ENCODE measurements around the gene CBX3. TPM values are rescaled to one million over a fixed set of nuclear protein-coding genes. Genes with fewer than 3 reads are reported as not detected.
"Not testable (repeated sequence)": the region's sequence is repeated elsewhere in the genome, so short reads cannot be mapped to it uniquely, and the experiment has no call there.

The CBX3 gene
- polyA plus RNA-seq = 214 TPM
- long read RNA-seq, donor 1, transcript CBX3-206 (3 exons, 860 nt) = minor isoform, 9 of 45 reads
- long read RNA-seq, donor 1, transcript CBX3-202 (6 exons, 1,857 nt) = major isoform, 33 of 45 reads
- long read RNA-seq, donor 1, partial matches to known transcripts = 0 of 45 reads
- long read RNA-seq, donor 1, other reads (novel, unspliced or antisense) = 0 of 45 reads
- long read RNA-seq, donor 2, transcript CBX3-202 (6 exons, 1,857 nt) = major isoform, 76 of 157 reads
- long read RNA-seq, donor 2, transcript CBX3-206 (3 exons, 860 nt) = minor isoform, 29 of 157 reads
- long read RNA-seq, donor 2, partial matches to known transcripts = 39 of 157 reads
- long read RNA-seq, donor 2, other reads (novel, unspliced or antisense) = 6 of 157 reads
- long read RNA-seq, donor 3, transcript CBX3-206 (3 exons, 860 nt) = minor isoform, 25 of 208 reads
- long read RNA-seq, donor 3, transcript CBX3-202 (6 exons, 1,857 nt) = major isoform, 113 of 208 reads
- long read RNA-seq, donor 3, partial matches to known transcripts = 65 of 208 reads
- long read RNA-seq, donor 3, other reads (novel, unspliced or antisense) = 0 of 208 reads
- long read RNA-seq, donor 4, transcript CBX3-202 (6 exons, 1,857 nt) = major isoform, 6 of 10 reads
- long read RNA-seq, donor 4, partial matches to known transcripts = 0 of 10 reads
- long read RNA-seq, donor 4, other reads (novel, unspliced or antisense) = 0 of 10 reads
- long read RNA-seq, donor 5, transcript CBX3-206 (3 exons, 860 nt) = minor isoform, 9 of 51 reads
- long read RNA-seq, donor 5, transcript CBX3-202 (6 exons, 1,857 nt) = major isoform, 34 of 51 reads
- long read RNA-seq, donor 5, partial matches to known transcripts = 5 of 51 reads
- long read RNA-seq, donor 5, other reads (novel, unspliced or antisense) = 0 of 51 reads
- long read RNA-seq, donor 6, transcript CBX3-202 (6 exons, 1,857 nt) = major isoform, 54 of 96 reads
- long read RNA-seq, donor 6, transcript CBX3-206 (3 exons, 860 nt) = minor isoform, 13 of 96 reads
- long read RNA-seq, donor 6, partial matches to known transcripts = 23 of 96 reads
- long read RNA-seq, donor 6, other reads (novel, unspliced or antisense) = 0 of 96 reads
- long read RNA-seq, donor 7, transcript CBX3-202 (6 exons, 1,857 nt) = major isoform, 36 of 65 reads
- long read RNA-seq, donor 7, transcript CBX3-206 (3 exons, 860 nt) = minor isoform, 7 of 65 reads
- long read RNA-seq, donor 7, partial matches to known transcripts = 16 of 65 reads
- long read RNA-seq, donor 7, other reads (novel, unspliced or antisense) = 0 of 65 reads
- long read RNA-seq, donor 8, transcript CBX3-206 (3 exons, 860 nt) = minor isoform, 21 of 194 reads
- long read RNA-seq, donor 8, transcript CBX3-202 (6 exons, 1,857 nt) = major isoform, 106 of 194 reads
- long read RNA-seq, donor 8, partial matches to known transcripts = 59 of 194 reads
- long read RNA-seq, donor 8, other reads (novel, unspliced or antisense) = 5 of 194 reads
- long read RNA-seq, donor 9, transcript CBX3-206 (3 exons, 860 nt) = minor isoform, 18 of 139 reads
- long read RNA-seq, donor 9, transcript CBX3-202 (6 exons, 1,857 nt) = major isoform, 83 of 139 reads
- long read RNA-seq, donor 9, partial matches to known transcripts = 34 of 139 reads
- long read RNA-seq, donor 9, other reads (novel, unspliced or antisense) = 0 of 139 reads
- long read RNA-seq, donor 10, transcript CBX3-206 (3 exons, 860 nt) = minor isoform, 9 of 143 reads
- long read RNA-seq, donor 10, transcript CBX3-201 (6 exons, 2,128 nt) = minor isoform, 7 of 143 reads
- long read RNA-seq, donor 10, transcript CBX3-202 (6 exons, 1,857 nt) = major isoform, 95 of 143 reads
- long read RNA-seq, donor 10, partial matches to known transcripts = 27 of 143 reads
- long read RNA-seq, donor 10, other reads (novel, unspliced or antisense) = 0 of 143 reads
- long read RNA-seq, donor 11, transcript CBX3-206 (3 exons, 860 nt) = minor isoform, 14 of 95 reads
- long read RNA-seq, donor 11, transcript CBX3-202 (6 exons, 1,857 nt) = major isoform, 57 of 95 reads
- long read RNA-seq, donor 11, transcript CBX3-201 (6 exons, 2,128 nt) = minor isoform, 5 of 95 reads
- long read RNA-seq, donor 11, partial matches to known transcripts = 15 of 95 reads
- long read RNA-seq, donor 11, other reads (novel, unspliced or antisense) = 0 of 95 reads

- DNase-seq = peak; percentile 89 to 94
- Histone ChIP-seq H3K4me1 (ENCODE audit: control insufficient read depth, insufficient read depth, low read length) (peaks cover 9% of the 10 kb centered on the region), H3K27ac (ENCODE audit: low read length) (peak within 1 kb of the TSS; percentile 96), H3K9me3 (ENCODE audit: control insufficient read depth, low read depth, low read length) (no peaks in the 10 kb centered on the region), H3K36me3 (ENCODE audit: control insufficient read depth, insufficient read depth, low read length) (peaks cover 18% of the 10 kb centered on the region), H3K4me3 (ENCODE audit: low read length) (peak within 1 kb of the TSS; percentile 78), H3K27me3 (ENCODE audit: control insufficient read depth, insufficient read depth, low read length) (no peaks in the 10 kb centered on the region)
- no CpG with 5 or more reads among the region's 86 CpGs for WGBS (ENCODE audit: insufficient coverage, low lambda C conversion rate)
Measured at GRCh38 chr7:26201247-26202018, at the start of gene CBX3. Gene CBX3, plus strand, starts transcription at chr7:26201745. Its CDS starts 1,254 bp downstream, at chr7:26202999.

DNA sequence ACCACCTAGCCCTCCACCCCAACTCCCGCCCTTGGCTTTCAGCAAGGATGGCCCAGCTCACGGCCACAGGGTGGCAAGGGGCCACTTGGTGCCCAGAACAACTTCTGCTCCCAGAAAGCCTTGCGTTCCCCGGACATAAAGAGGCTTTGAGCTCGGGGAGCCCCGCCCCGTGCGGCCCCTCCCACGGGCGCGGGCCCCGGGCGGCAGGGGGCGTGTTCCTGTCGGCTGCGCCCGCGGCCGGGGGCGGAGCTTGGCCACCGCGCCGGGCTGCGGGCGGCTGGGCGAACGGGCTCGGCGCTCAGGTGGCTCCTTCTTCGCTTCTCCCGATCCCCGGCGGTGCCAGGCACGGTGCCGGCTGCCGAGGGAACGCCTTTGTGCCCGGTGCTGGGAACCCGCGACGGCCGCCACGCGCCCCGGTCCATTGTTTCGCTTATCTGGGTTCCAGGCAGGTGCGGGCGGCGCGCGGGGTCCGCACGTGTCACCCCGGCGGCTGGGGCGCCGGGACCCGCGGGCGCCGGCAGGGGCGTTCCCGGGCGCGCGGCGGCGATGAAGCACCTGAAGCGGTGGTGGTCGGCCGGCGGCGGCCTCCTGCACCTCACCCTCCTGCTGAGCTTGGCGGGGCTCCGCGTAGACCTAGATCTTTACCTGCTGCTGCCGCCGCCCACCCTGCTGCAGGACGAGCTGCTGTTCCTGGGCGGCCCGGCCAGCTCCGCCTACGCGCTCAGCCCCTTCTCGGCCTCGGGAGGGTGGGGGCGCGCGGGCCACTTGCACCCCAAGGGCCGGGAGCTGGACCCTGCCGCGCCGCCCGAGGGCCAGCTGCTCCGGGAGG, 49.4 kb upstream of the CBX3 start, which contains the start of gene NFE2L3:
Gene NFE2L3, plus strand, starts transcription at position 246 of the 829 bp plus-strand sequence. Its CDS starts 301 bp downstream, at position 547.
- Histone ChIP-seq H3K27ac (ENCODE audit: low read length) (no peak within 1 kb of the TSS), H3K36me3 (ENCODE audit: control insufficient read depth, insufficient read depth, low read length) (no peaks in the 10 kb centered on the region), H3K9me3 (ENCODE audit: control insufficient read depth, low read depth, low read length) (peaks cover 6% of the 10 kb centered on the region), H3K4me1 (ENCODE audit: control insufficient read depth, insufficient read depth, low read length) (peaks cover 10% of the 10 kb centered on the region), H3K27me3 (ENCODE audit: control insufficient read depth, insufficient read depth, low read length) (peaks cover 25% of the 10 kb centered on the region), H3K4me3 (ENCODE audit: low read length) (peak within 1 kb of the TSS; percentile 47)
- DNase-seq = peak; percentile 73 to 90
- no CpG with 5 or more reads among the region's 95 CpGs for WGBS (ENCODE audit: insufficient coverage, low lambda C conversion rate)

DNA sequence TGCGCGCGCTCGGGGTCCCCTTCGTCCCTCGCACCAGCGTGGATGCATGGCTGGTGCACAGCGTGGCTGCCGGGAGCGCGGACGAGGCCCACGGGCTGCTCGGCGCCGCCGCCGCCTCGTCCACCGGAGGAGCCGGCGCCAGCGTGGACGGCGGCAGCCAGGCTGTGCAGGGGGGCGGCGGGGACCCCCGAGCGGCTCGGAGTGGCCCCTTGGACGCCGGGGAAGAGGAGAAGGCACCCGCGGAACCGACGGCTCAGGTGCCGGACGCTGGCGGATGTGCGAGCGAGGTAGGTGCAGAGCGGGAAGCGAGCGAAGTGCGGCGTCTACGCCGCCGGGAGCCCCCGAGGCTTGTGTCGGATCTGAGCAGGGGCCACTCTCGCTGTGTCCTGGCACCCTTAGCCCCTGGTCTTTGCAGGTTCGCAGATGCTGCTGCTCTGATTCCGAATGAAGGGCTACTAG, 48.7 kb upstream of the CBX3 start:
- no CpG with 5 or more reads among the region's 54 CpGs for WGBS (ENCODE audit: insufficient coverage, low lambda C conversion rate)
- H3K27ac ChIP-seq (ENCODE audit: low read length); H3K36me3 ChIP-seq (ENCODE audit: control insufficient read depth, insufficient read depth, low read length); H3K9me3 ChIP-seq (ENCODE audit: control insufficient read depth, low read depth, low read length); H3K4me1 ChIP-seq (ENCODE audit: control insufficient read depth, insufficient read depth, low read length): not testable (repeated sequence)
- peak overlapping the region; percentile 47 for H3K4me3 ChIP-seq (ENCODE audit: low read length)
- H3K27me3 ChIP-seq (ENCODE audit: control insufficient read depth, insufficient read depth, low read length) = peaks cover 25% of the 10 kb centered on the region
- DNase-seq = peak in 1 of 2 donors; percentile 61

DNA sequence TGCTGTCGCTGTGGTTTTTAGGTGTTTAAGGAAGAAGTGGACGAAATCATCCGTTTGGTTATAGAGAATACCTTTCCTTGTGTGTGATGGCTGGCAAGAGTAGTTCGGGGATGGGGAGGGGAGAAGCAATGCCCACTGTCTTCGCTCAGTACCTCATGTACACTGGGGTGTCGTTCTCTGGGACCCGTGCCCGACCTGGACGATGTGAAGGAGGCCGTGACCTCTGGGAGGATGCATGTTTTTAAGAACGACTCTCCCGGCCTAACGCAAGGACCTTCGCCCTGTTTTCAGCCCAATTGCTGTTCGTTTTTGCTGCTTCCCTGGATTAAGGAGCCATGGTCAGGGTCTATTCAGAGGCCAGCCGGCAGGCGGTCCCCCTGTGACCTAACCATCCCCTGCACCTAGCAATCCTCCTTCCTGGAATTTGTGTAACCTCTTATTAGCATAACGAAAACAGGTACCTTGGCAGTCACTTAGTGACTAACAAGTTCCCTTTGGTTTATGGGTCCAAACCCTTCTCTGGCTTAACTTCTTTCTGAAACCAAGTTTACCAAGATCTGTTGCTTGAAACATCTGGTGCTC, 48.2 kb upstream of the CBX3 start:
- Histone ChIP-seq H3K27me3 (ENCODE audit: control insufficient read depth, insufficient read depth, low read length) (peaks cover 25% of the 10 kb centered on the region), H3K36me3 (ENCODE audit: control insufficient read depth, insufficient read depth, low read length) (no peaks in the 10 kb centered on the region), H3K9me3 (ENCODE audit: control insufficient read depth, low read depth, low read length) (no peaks in the 10 kb centered on the region), H3K4me3 (ENCODE audit: low read length) (peak overlapping the region; percentile 37), H3K4me1 (ENCODE audit: control insufficient read depth, insufficient read depth, low read length) (peaks cover 12% of the 10 kb centered on the region), H3K27ac (ENCODE audit: low read length) (no peak overlapping the region)
- 20% methylated on average over 1 of the region's 18 CpGs for WGBS (ENCODE audit: insufficient coverage, low lambda C conversion rate)
- peak in 1 of 2 donors; percentile 18 for DNase-seq

GRCh38 chr7:26153823-26154783, 47.4 kb upstream of the CBX3 start:
- DNase-seq = peak in 1 of 2 donors; percentile 42
- Histone ChIP-seq H3K4me3 (ENCODE audit: low read length) (no peak overlapping the region), H3K36me3 (ENCODE audit: control insufficient read depth, insufficient read depth, low read length) (no peaks in the 10 kb centered on the region), H3K27ac (ENCODE audit: low read length) (no peak overlapping the region), H3K27me3 (ENCODE audit: control insufficient read depth, insufficient read depth, low read length) (peaks cover 25% of the 10 kb centered on the region), H3K4me1 (ENCODE audit: control insufficient read depth, insufficient read depth, low read length) (peaks cover 20% of the 10 kb centered on the region), H3K9me3 (ENCODE audit: control insufficient read depth, low read depth, low read length) (no peaks in the 10 kb centered on the region)
- no CpG with 5 or more reads among the region's 15 CpGs for WGBS (ENCODE audit: insufficient coverage, low lambda C conversion rate)

- H3K4me3 ChIP-seq (ENCODE audit: low read length) = no peak overlapping the region
- no peak for DNase-seq
- peaks cover 25% of the 10 kb centered on the region for H3K27me3 ChIP-seq (ENCODE audit: control insufficient read depth, insufficient read depth, low read length)
- H3K27ac ChIP-seq (ENCODE audit: low read length) = no peak overlapping the region
- H3K4me1 ChIP-seq (ENCODE audit: control insufficient read depth, insufficient read depth, low read length) = peaks cover 26% of the 10 kb centered on the region
- H3K36me3 ChIP-seq (ENCODE audit: control insufficient read depth, insufficient read depth, low read length) = no peaks in the 10 kb centered on the region
- H3K9me3 ChIP-seq (ENCODE audit: control insufficient read depth, low read depth, low read length) = no peaks in the 10 kb centered on the region
- 60% methylated on average over 1 of the region's 8 CpGs for WGBS (ENCODE audit: insufficient coverage, low lambda C conversion rate)
Measured at GRCh38 chr7:26155531-26156375, 45.8 kb upstream of the CBX3 start.
